ENCODE data around the gene C10orf67.
"Not testable (repeated sequence)": the region's sequence is repeated elsewhere in the genome, so short reads cannot be mapped to it uniquely, and the experiment has no call there.

The C10orf67 gene

GRCh38 chr10:23263441-23264164 is 81.0 kb downstream of the C10orf67 start:
- FAIRE-seq = no peak
- DNase-seq (ENCODE audit: insufficient read length, low spot score) = no peak
- no peak for TF ChIP-seq CTCF (IDR thresholded peaks at IDR 0.05; ENCODE audit: insufficient read depth, missing control alignments)

- DNase-seq (ENCODE audit: insufficient read length, low spot score) = no peak
- no peak for FAIRE-seq
- no peak for TF ChIP-seq CTCF (IDR thresholded peaks at IDR 0.05; ENCODE audit: insufficient read depth, missing control alignments)
Measured at GRCh38 chr10:23262928-23263327, 81.7 kb downstream of the C10orf67 start.

- DNase-seq (ENCODE audit: insufficient read length, low spot score) (no peak), FAIRE-seq (no peak)
- no peak for TF ChIP-seq CTCF (IDR thresholded peaks at IDR 0.05; ENCODE audit: insufficient read depth, missing control alignments)
Measured at GRCh38 chr10:23258516-23258915, 86.1 kb downstream of the C10orf67 start.

- no peak for TF ChIP-seq CTCF (IDR thresholded peaks at IDR 0.05; ENCODE audit: insufficient read depth, missing control alignments)
- DNase-seq (ENCODE audit: insufficient read length, low spot score) (no peak), FAIRE-seq (no peak)
Measured at GRCh38 chr10:23253780-23254179, 90.8 kb downstream of the C10orf67 start.

- FAIRE-seq; DNase-seq (ENCODE audit: insufficient read length, low spot score): not testable (repeated sequence)
Measured at GRCh38 chr10:23252859-23253258, 91.7 kb downstream of the C10orf67 start.

GRCh38 chr10:23241779-23242178 is 102.8 kb downstream of the C10orf67 start:
- not testable (repeated sequence) for DNase-seq (ENCODE audit: insufficient read length, low spot score); FAIRE-seq

GRCh38 chr10:23238015-23238414 is 106.6 kb downstream of the C10orf67 start:
- no peak for TF ChIP-seq CTCF (IDR thresholded peaks at IDR 0.05; ENCODE audit: insufficient read depth, missing control alignments)
- FAIRE-seq (no peak), DNase-seq (ENCODE audit: insufficient read length, low spot score) (no peak)

GRCh38 chr10:23230582-23230981 is 114.0 kb downstream of the C10orf67 start:
- no peak for FAIRE-seq
- no peak for DNase-seq (ENCODE audit: insufficient read length, low spot score)
- TF ChIP-seq CTCF (IDR thresholded peaks at IDR 0.05; ENCODE audit: insufficient read depth, missing control alignments) = no peak
